Measurements from ENCODE around the gene FAM76B. TPM values are rescaled to one million over a fixed set of nuclear protein-coding genes. Genes with fewer than 3 reads are reported as not detected.

Gene FAM76B
- total and polyA plus RNA-seq, 2 donors (not counting 1 experiment from before 2014, with no cell fraction given): 36.5 to 80.9 TPM

DNA sequence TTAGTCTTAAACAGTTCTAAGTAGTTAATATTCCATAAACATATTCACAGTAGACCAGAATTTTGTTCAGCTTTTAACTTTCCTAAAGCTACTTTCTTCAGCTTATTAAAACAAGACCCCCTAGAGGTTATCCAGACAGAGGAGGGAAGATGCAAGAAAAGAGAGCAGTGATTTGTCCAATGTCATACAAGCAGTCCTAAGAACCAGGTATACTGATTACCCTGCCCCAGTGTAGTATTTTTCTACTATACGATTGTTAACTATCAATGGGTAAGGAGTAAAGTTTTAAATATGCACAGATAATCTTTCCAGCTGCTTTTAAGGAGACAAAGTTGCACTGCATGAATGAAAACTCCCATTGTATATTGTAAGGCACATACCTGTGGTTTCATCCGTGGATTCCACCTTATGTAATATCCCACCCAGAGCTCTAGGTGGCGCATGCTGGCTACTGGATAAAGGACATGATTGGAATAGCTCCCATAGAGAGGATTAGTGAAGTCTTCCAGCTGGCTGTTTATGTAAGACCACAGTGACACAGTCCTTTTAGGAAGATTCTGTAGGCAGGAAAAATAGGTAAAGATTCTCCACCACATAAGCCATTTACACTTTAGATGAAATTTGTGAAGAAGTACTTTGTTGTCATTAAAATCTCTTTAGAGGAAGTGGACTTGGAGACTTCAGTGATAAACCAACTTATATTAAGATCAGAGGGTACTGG is 46.3 kb upstream of the FAM76B start:
- H3K27ac Mint-ChIP-seq: no peak overlapping the region
- H3K4me3 Mint-ChIP-seq: no peak overlapping the region
- intact Hi-C loops (cut with micrococcal nuclease): loop anchor here (1.0 to 2.0 kb wide), 3 partner anchors 507 to 590 kb away; partner anchors contain the start of gene MAML2
- no peak for TF ChIP-seq EZH2 (IDR thresholded peaks at IDR 0.05; ENCODE audit: borderline replicate concordance, insufficient read depth, low read depth, low read length, poor library complexity, severe bottlenecking)
- peak; percentile 92 for TF ChIP-seq CTCF (IDR thresholded peaks at IDR 0.05)
- no peak overlapping the region for H3K27ac ChIP-seq (ENCODE audit: low read length in 2 of 2)
- no peaks in the 10 kb centered on the region for H3K4me1 Mint-ChIP-seq
- no peak overlapping the region for H3K4me3 ChIP-seq (ENCODE audit: control extremely low read depth in 1 of 5, extremely low read depth in 1 of 5, insufficient read depth in 1 of 5, low read depth in 2 of 5, low read length in 4 of 5)
- H3K36me3 ChIP-seq (replicated peaks in 1 of 2; ENCODE audit: control extremely low read depth in 1 of 2, control insufficient read depth in 1 of 2, extremely low read depth in 1 of 2, insufficient read depth in 2 of 2, low read length in 1 of 2): peaks cover 0 to 44% of the 10 kb centered on the region in 2 experiments
- ChIA-PET POLR2A (interaction anchor here (1.6 kb wide), 1 partner anchor 507 kb away, joined by 4 read pairs; the partner anchor contains the start of gene MAML2), CTCF (interaction anchor here (0.7 to 5.1 kb wide), 36 partner anchors 8 to 745 kb away, joined by 3 to 97 read pairs (median 4); partner anchors contain the start of genes CCDC82, CEP57, JRKL and MAML2)
- no CpG with 5 or more reads among the region's 3 CpGs for WGBS (ENCODE audit: insufficient coverage)
- H3K9me3 ChIP-seq (ENCODE audit: control extremely low read depth in 1 of 3, control insufficient read depth in 2 of 3, insufficient read depth in 1 of 3, low read length in 2 of 3): no peaks in the 10 kb centered on the region
- no peak overlapping the region for H2AFZ ChIP-seq (ENCODE audit: insufficient read depth, low read depth, low read length, poor library complexity, severe bottlenecking)
- no peaks in the 10 kb centered on the region for H3K27me3 ChIP-seq (replicated peaks in 1 of 4; ENCODE audit: control extremely low read depth in 1 of 4, control insufficient read depth in 3 of 4, insufficient read depth in 4 of 4, low read length in 3 of 4)
- H3K9me3 Mint-ChIP-seq (ENCODE audit: insufficient read depth): no peaks in the 10 kb centered on the region
- no peaks in the 10 kb centered on the region for H4K20me1 ChIP-seq (ENCODE audit: control insufficient read depth, insufficient read depth, low read length, poor library complexity, severe bottlenecking)
- no peaks in the 10 kb centered on the region for H3K4me1 ChIP-seq (ENCODE audit: control insufficient read depth in 2 of 2, insufficient read depth in 2 of 2, low read length in 2 of 2)
- H3K9ac ChIP-seq (ENCODE audit: low read length): no peak overlapping the region
- H3K79me2 ChIP-seq (ENCODE audit: control insufficient read depth, insufficient read depth, low read length): no peaks in the 10 kb centered on the region
- H3K4me2 ChIP-seq (replicated peaks; ENCODE audit: low read depth, low read length, poor library complexity, severe bottlenecking): no peak overlapping the region
- no peaks in the 10 kb centered on the region for H3K27me3 Mint-ChIP-seq
- peak; percentile 67 for DNase-seq
- peak; percentile 90 for ATAC-seq (ENCODE audit: low read depth)

- H4K20me1 ChIP-seq (ENCODE audit: control insufficient read depth, insufficient read depth, low read length, poor library complexity, severe bottlenecking): no peaks in the 10 kb centered on the region
- intact Hi-C loops (cut with micrococcal nuclease): no loop called here
- H3K4me1 Mint-ChIP-seq: no peaks in the 10 kb centered on the region
- WGBS (ENCODE audit: insufficient coverage): 57% methylated on average over 1 of the region's 3 CpGs
- DNase-seq (no peak), ATAC-seq (ENCODE audit: low read depth) (no peak)
- TF ChIP-seq EZH2 (IDR thresholded peaks at IDR 0.05; ENCODE audit: borderline replicate concordance, insufficient read depth, low read depth, low read length, poor library complexity, severe bottlenecking) (no peak), CTCF (IDR thresholded peaks at IDR 0.05) (no peak)
- H3K4me1 ChIP-seq (ENCODE audit: control insufficient read depth in 2 of 2, insufficient read depth in 2 of 2, low read length in 2 of 2): no peaks in the 10 kb centered on the region
- no peak overlapping the region for H3K4me2 ChIP-seq (replicated peaks; ENCODE audit: low read depth, low read length, poor library complexity, severe bottlenecking)
- no peak overlapping the region for H3K27ac Mint-ChIP-seq
- peaks cover 0 to 46% of the 10 kb centered on the region in 2 experiments for H3K36me3 ChIP-seq (replicated peaks in 1 of 2; ENCODE audit: control extremely low read depth in 1 of 2, control insufficient read depth in 1 of 2, extremely low read depth in 1 of 2, insufficient read depth in 2 of 2, low read length in 1 of 2)
- H2AFZ ChIP-seq (ENCODE audit: insufficient read depth, low read depth, low read length, poor library complexity, severe bottlenecking): no peak overlapping the region
- no peak overlapping the region for H3K4me3 Mint-ChIP-seq
- no peaks in the 10 kb centered on the region for H3K27me3 Mint-ChIP-seq
- no peak overlapping the region for H3K9ac ChIP-seq (ENCODE audit: low read length)
- CTCF ChIA-PET: interaction anchor here (0.7 to 5.1 kb wide), 28 partner anchors 10 to 744 kb away, joined by 3 to 97 read pairs (median 4); partner anchors contain the start of genes CCDC82, CEP57, JRKL and MAML2
- H3K27me3 ChIP-seq (replicated peaks in 1 of 4; ENCODE audit: control extremely low read depth in 1 of 4, control insufficient read depth in 3 of 4, insufficient read depth in 4 of 4, low read length in 3 of 4): no peaks in the 10 kb centered on the region
- H3K9me3 Mint-ChIP-seq (ENCODE audit: insufficient read depth): no peaks in the 10 kb centered on the region
- H3K27ac ChIP-seq (ENCODE audit: low read length in 2 of 2): no peak overlapping the region
- H3K4me3 ChIP-seq (ENCODE audit: control extremely low read depth in 1 of 5, extremely low read depth in 1 of 5, insufficient read depth in 1 of 5, low read depth in 2 of 5, low read length in 4 of 5): no peak overlapping the region
- H3K9me3 ChIP-seq (ENCODE audit: control extremely low read depth in 1 of 3, control insufficient read depth in 2 of 3, insufficient read depth in 1 of 3, low read length in 2 of 3): no peaks in the 10 kb centered on the region
- no peaks in the 10 kb centered on the region for H3K79me2 ChIP-seq (ENCODE audit: control insufficient read depth, insufficient read depth, low read length)
- POLR2A ChIA-PET: interaction anchor here (1.6 kb wide), 1 partner anchor 508 kb away, joined by 4 read pairs; the partner anchor contains the start of gene MAML2
Measured at GRCh38 chr11:95835351-95835750, 45.8 kb upstream of the FAM76B start.

Measured in B cell (primary cell).